Endodermal cell (in vitro differentiated cells): Measurements from ENCODE around the gene TTC16. TPM values are rescaled to one million over a fixed set of nuclear protein-coding genes. Genes with fewer than 3 reads are reported as not detected.

Experiments
- DNase-seq: peaks from one replicate; pipeline ENCODE4 v3.0.0-alpha.2; 2017
- H3K27ac ChIP-seq: 2 replicates; pipeline ENCODE4 v1.5.1; 2013; ENCODE audit warnings: mild to moderate bottlenecking, low read depth, low read length, moderate library complexity
- H3K27me3 ChIP-seq: 2 replicates; pipeline ENCODE4 v1.6.1; 2013; ENCODE audit warnings: mild to moderate bottlenecking, low read length, moderate library complexity; ENCODE audit not compliant: insufficient read depth, control insufficient read depth, poor library complexity, severe bottlenecking
- H3K36me3 ChIP-seq: 2 replicates; pipeline ENCODE4 v1.7.0; 2013; ENCODE audit warnings: mild to moderate bottlenecking, low read length, moderate library complexity; ENCODE audit not compliant: control insufficient read depth, insufficient read depth
- H3K4me1 ChIP-seq: one replicate; pipeline ENCODE4 v1.7.0; 2013; ENCODE audit warnings: low read length; ENCODE audit not compliant: control insufficient read depth, insufficient read depth
- H3K4me3 ChIP-seq: 2 replicates; pipeline ENCODE4 v1.5.1; 2013; ENCODE audit warnings: mild to moderate bottlenecking, low read length, moderate library complexity
- H3K9ac ChIP-seq: 2 replicates; pipeline ENCODE4 v1.6.1; 2013; ENCODE audit warnings: mild to moderate bottlenecking, low read length, moderate library complexity; ENCODE audit not compliant: poor library complexity, severe bottlenecking; ENCODE audit errors: extremely low read depth
- H3K9me3 ChIP-seq: 2 replicates; pipeline ENCODE4 v1.6.1; 2013; ENCODE audit warnings: mild to moderate bottlenecking, low read length, moderate library complexity; ENCODE audit not compliant: control insufficient read depth
- H3K27ac Mint-ChIP-seq: 2 replicates; pipeline ENCODE4 v1.8.0; 2020; ENCODE audit warnings: mixed read lengths
- H3K27me3 Mint-ChIP-seq: 2 replicates; pipeline ENCODE4 v1.8.0; 2021; ENCODE audit warnings: mild to moderate bottlenecking, mixed read lengths; ENCODE audit not compliant: insufficient read depth
- H3K36me3 Mint-ChIP-seq: 2 replicates; pipeline ENCODE4 v1.8.0; 2020; ENCODE audit warnings: low read depth, mixed read lengths
- H3K4me1 Mint-ChIP-seq: 2 replicates; pipeline ENCODE4 v1.8.0; 2020; ENCODE audit warnings: mixed read lengths
- H3K4me3 Mint-ChIP-seq: 2 replicates; pipeline ENCODE4 v1.8.0; 2020; ENCODE audit warnings: mild to moderate bottlenecking, moderate library complexity, mixed read lengths
- H3K9me3 Mint-ChIP-seq: 2 replicates; pipeline ENCODE4 v1.8.0; 2020; ENCODE audit warnings: mild to moderate bottlenecking, mixed read lengths
- CTCF ChIP-seq: fragments of 200-600 bp; sonication (generic); conservative IDR thresholded peaks from 2 replicates; pipeline ENCODE4 v1.5.0; 2021; ENCODE audit warnings: antibody characterized with exemption, mild to moderate bottlenecking
- WGBS, 2 experiments: methylation state at CpG; one replicate each; pipeline versions ENCODE4 v1.1.5 to v1.1.7; 2013; ENCODE audit warnings: missing lambda C conversion rate in 2 of 2, mixed read lengths in 1 of 2; ENCODE audit not compliant: insufficient coverage in 1 of 2, insufficient read length in 1 of 2; 5-methylcytosine and 5-hydroxymethylcytosine counted together
- total RNA-seq, 2 donors: library from RNA; stranded (reverse); fragmentation: NEBNext Ultra II Directional in 1 of 2; extraction: Animal tissue kit (Norgen Biotek cat#: 25700) in 1 of 2; gene quantifications; 2 replicates in 1 of 2; 3 replicates in 1 of 2; pipeline ENCODE4 v1.2.1, GENCODE V29; 2021

The TTC16 gene
- total RNA-seq, 2 donors from 2014 or later = not detected

- Mint-ChIP-seq H3K27ac (no peak overlapping the region), H3K27me3 (peaks cover 8% of the 10 kb centered on the region), H3K4me1 (peaks cover 8% of the 10 kb centered on the region), H3K36me3 (no peaks in the 10 kb centered on the region), H3K9me3 (no peaks in the 10 kb centered on the region), H3K4me3 (no peak overlapping the region)
- Histone ChIP-seq H3K4me3 (no peak overlapping the region), H3K4me1 (peaks cover 3% of the 10 kb centered on the region), H3K9me3 (no peaks in the 10 kb centered on the region), H3K9ac (no peak overlapping the region), H3K36me3 (no peaks in the 10 kb centered on the region), H3K27ac (no peak overlapping the region), H3K27me3 (no peaks in the 10 kb centered on the region)
- WGBS, 2 experiments = 87 to 88% methylated on average over 2 to 3 of the region's 3 CpGs
- no peak for DNase-seq
- TF ChIP-seq CTCF = no peak
Observed at GRCh38 chr9:127773272-127773671, 57.4 kb downstream of the TTC16 start.

- TF ChIP-seq CTCF = no peak
- Histone ChIP-seq H3K36me3 (no peaks in the 10 kb centered on the region), H3K9ac (no peak overlapping the region), H3K9me3 (no peaks in the 10 kb centered on the region), H3K4me3 (no peak overlapping the region), H3K27me3 (no peaks in the 10 kb centered on the region), H3K4me1 (peaks cover 3% of the 10 kb centered on the region), H3K27ac (no peak overlapping the region)
- no peak for DNase-seq
- Mint-ChIP-seq H3K4me1 (peaks cover 8% of the 10 kb centered on the region), H3K9me3 (no peaks in the 10 kb centered on the region), H3K36me3 (no peaks in the 10 kb centered on the region), H3K27ac (no peak overlapping the region), H3K4me3 (no peak overlapping the region), H3K27me3 (peaks cover 8% of the 10 kb centered on the region)
- WGBS, 2 experiments = 88 to 92% methylated on average over 10 of the region's 10 CpGs
Observed at GRCh38 chr9:127773981-127774380, 58.1 kb downstream of the TTC16 start.

GRCh38 chr9:127776195-127776923 is 60.5 kb downstream of the TTC16 start:
- no peaks in the 10 kb centered on the region for H3K27me3 ChIP-seq
- 67 to 87% methylated on average over 10 to 15 of the region's 15 CpGs for WGBS, 2 experiments
- no peak overlapping the region for H3K4me3 Mint-ChIP-seq
- peaks cover 1% of the 10 kb centered on the region for H3K27me3 Mint-ChIP-seq
- no peak overlapping the region for H3K27ac Mint-ChIP-seq
- H3K4me1 ChIP-seq = no peaks in the 10 kb centered on the region
- H3K27ac ChIP-seq = no peak overlapping the region
- DNase-seq = peak; percentile 78
- H3K36me3 ChIP-seq = no peaks in the 10 kb centered on the region
- no peaks in the 10 kb centered on the region for H3K9me3 Mint-ChIP-seq
- no peaks in the 10 kb centered on the region for H3K36me3 Mint-ChIP-seq
- TF ChIP-seq CTCF = no peak
- no peaks in the 10 kb centered on the region for H3K4me1 Mint-ChIP-seq
- H3K9ac ChIP-seq = no peak overlapping the region
- H3K9me3 ChIP-seq = no peaks in the 10 kb centered on the region
- no peak overlapping the region for H3K4me3 ChIP-seq
